Measurements from ENCODE around the gene POLN.
A peak's percentile ranks its signal among the peaks of the same experiment; 100 is the strongest.
"Not testable (repeated sequence)": the region's sequence is repeated elsewhere in the genome, so short reads cannot be mapped to it uniquely, and the experiment has no call there.

POLN gene

GRCh38 chr4:2250357-2251072 lies 8.6 kb upstream of the POLN start:
- no peak for DNase-seq

- no peak for DNase-seq
Measured at GRCh38 chr4:2249526-2250356, 7.8 kb upstream of the POLN start.

- DNase-seq, result no peak
Measured at GRCh38 chr4:2248821-2249261, 6.9 kb upstream of the POLN start.

GRCh38 chr4:2248044-2248780 lies 6.3 kb upstream of the POLN start:
- DNase-seq, result no peak

GRCh38 chr4:2247128-2248043 lies 5.5 kb upstream of the POLN start:
- DNase-seq, result no peak

GRCh38 chr4:2246384-2247127 lies 4.6 kb upstream of the POLN start:
- DNase-seq, result no peak

GRCh38 chr4:2245787-2246275 lies 3.9 kb upstream of the POLN start:
- DNase-seq, result no peak

GRCh38 chr4:2245057-2245786 lies 3.3 kb upstream of the POLN start:
- DNase-seq, result no peak

- DNase-seq, result peak; percentile 32
Measured at GRCh38 chr4:2243681-2244380, 1.9 kb upstream of the POLN start.

GRCh38 chr4:2241003-2241402 lies 918 bp downstream of the POLN start:
- DNase-seq, result no peak

GRCh38 chr4:2236944-2237666 lies 4.8 kb downstream of the POLN start:
- no peak for DNase-seq

- DNase-seq, result no peak
Measured at GRCh38 chr4:2231082-2231481, 10.8 kb downstream of the POLN start.

GRCh38 chr4:2226261-2226660 lies 15.7 kb downstream of the POLN start:
- DNase-seq, result no peak

GRCh38 chr4:2222838-2223237 lies 19.1 kb downstream of the POLN start:
- no peak for DNase-seq

- not testable (repeated sequence) for DNase-seq
Measured at GRCh38 chr4:2221378-2221777, 20.5 kb downstream of the POLN start.

GRCh38 chr4:2220016-2220630 lies 21.8 kb downstream of the POLN start:
- peak; percentile 62 for DNase-seq

GRCh38 chr4:2219233-2219760 lies 22.6 kb downstream of the POLN start:
- no peak for DNase-seq

GRCh38 chr4:2218436-2218835 lies 23.5 kb downstream of the POLN start:
- DNase-seq, result no peak

- DNase-seq, result peak; percentile 58
Measured at GRCh38 chr4:2217726-2218125, 24.2 kb downstream of the POLN start.
